GM19193 (cell line): Measurements from ENCODE around the gene RTN4RL1.

Source experiments
- POLR2A ChIP-seq: IDR thresholded peaks from 4 replicates; pipeline ENCODE4 v1.6.1; 2011; ENCODE audit not compliant: insufficient read depth, insufficient read length; ENCODE audit errors: extremely low read depth

Gene RTN4RL1

DNA sequence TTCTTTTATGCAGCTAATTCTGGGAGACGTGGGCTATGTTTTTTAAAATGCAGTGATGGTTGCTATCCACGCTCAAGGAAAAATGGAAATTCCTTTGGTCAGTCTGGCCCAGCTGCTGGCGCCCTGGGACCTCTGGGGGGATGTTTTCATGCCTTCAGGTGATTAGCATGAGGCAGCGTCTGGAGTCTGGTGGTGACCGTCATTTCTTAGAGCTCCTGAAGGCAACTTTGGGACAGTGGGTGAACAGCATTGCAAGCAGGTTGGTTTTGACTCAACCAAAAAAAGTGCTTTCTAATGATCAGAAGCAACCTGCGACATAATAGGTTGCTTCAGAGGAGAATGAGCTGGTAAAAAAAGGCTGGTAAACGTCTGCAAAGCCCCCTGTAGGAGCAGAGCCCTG lies 113.0 kb downstream of the RTN4RL1 start:
- TF ChIP-seq POLR2A: no peak

DNA sequence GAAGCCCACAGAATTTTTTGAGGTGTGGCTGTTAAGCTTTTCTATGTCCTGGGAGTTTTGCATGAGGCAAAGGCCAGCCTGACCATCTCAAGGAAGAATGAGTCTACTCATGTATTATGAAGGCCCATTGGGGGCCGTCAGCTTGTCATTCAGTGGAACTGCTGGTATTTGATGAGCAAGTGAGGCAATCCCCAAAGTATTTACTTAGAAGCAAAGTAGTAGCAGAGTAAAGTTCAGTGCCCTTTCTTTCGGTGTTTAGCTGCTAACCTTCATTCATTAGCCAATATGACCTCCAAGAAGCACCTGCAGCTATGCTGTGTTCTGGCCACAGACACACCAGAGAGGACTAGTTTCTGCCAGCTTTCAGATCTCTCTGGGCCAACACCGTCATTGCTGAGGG lies 115.1 kb downstream of the RTN4RL1 start:
- TF ChIP-seq POLR2A: no peak

- no peak for TF ChIP-seq POLR2A
Observed at GRCh38 chr17:1908699-1909309, 116.3 kb downstream of the RTN4RL1 start.

DNA sequence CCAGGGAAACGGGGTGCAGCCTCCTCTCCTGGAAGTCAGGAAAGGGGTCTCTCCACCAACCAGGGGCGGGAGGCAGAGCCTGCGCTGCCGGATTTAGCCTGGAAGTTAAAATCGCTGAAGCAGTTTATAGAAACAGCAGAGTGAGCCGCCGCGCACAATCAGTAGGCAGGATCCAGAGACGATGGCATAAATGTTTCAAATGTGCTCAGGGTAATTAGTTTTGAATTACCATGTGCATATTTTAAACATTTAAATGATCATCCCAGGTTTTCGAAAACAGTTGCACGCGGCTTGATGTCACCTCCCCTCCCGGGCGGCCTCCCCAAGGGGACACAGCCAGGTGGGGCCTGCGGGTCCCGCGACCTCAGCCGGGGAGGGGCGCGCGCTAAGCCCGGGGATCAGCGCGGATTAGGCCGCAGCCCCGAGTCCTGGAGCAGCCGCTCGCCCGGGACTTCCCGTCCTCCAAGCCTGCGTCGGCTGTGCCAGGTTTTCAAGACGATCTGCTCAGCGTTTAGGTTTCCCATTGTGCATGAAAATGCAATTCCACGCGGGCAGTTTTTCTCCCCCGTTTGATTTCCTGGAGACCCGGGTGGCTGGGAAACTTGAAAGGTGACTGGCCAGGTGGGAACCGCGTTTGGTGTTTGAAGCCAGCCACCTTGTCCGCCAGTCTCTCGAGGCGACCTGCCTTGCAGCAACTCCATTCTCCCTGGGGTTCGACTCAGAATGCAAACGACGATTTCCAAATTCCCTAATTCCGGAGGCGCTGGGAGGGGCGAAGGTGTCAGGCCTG lies 117.0 kb downstream of the RTN4RL1 start:
- TF ChIP-seq POLR2A: no peak

GRCh38 chr17:1907216-1907631 lies 117.9 kb downstream of the RTN4RL1 start:
- TF ChIP-seq POLR2A: no peak

GRCh38 chr17:1906662-1907101 lies 118.5 kb downstream of the RTN4RL1 start:
- no peak for TF ChIP-seq POLR2A

DNA sequence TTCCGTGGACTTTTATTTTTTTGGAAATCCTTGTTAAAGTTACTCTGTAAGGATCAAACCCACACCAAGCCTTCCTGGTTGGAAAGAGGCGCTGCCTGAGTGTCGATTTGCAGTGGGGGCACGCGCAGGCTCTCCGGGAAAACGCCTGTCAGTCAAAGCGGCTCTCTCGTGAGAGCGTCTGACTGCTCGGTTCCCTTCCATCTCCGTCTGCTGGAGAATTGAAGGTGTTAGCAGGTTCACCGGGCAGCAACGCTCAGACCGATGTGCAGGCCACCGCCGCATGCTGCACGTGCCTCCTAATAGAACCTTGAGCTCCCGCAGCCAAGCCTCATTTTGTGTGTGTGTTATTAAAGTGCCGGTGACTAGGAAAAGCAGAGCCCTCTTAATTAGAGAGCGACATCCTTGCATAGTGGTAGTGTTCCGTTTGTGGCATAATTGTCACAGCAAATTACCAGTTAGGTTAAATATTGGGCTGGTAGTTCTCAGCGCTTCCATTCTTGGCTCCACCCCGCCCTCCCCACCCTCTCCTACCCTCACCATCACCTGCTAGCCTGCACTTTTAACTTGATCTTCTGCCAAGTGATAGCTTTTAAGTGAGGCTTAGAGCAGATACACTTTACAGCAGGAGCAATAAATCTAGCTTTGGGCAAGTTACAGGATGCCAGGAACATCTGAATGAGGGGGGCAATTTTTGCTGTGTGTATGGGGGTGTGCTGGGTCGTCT lies 119.8 kb downstream of the RTN4RL1 start:
- TF ChIP-seq POLR2A: no peak

- TF ChIP-seq POLR2A: no peak
Observed at GRCh38 chr17:1904273-1905182, 120.6 kb downstream of the RTN4RL1 start.

GRCh38 chr17:1899403-1900000 lies 125.6 kb downstream of the RTN4RL1 start:
- no peak for TF ChIP-seq POLR2A

DNA sequence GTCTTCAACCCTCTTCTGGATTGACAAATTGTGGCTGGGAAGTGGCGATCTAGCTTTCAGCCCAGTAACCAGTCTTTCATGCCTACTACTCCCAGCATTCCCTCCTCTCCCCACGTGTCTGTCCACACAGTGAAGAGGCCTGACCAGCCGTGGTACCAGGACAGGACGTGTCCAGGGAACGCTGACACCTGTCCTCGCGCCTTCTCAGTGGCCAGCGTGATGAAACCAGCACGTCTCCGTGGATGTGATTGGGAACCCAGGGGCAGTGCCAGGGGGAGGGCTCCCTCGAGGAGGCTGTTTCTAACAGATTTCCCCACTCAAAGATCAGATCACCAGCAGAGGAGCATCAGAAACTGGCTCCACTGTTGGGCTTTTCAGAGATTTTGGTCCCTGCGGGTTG lies 126.3 kb downstream of the RTN4RL1 start:
- TF ChIP-seq POLR2A: no peak

GRCh38 chr17:1898332-1898731 lies 126.8 kb downstream of the RTN4RL1 start:
- no peak for TF ChIP-seq POLR2A

DNA sequence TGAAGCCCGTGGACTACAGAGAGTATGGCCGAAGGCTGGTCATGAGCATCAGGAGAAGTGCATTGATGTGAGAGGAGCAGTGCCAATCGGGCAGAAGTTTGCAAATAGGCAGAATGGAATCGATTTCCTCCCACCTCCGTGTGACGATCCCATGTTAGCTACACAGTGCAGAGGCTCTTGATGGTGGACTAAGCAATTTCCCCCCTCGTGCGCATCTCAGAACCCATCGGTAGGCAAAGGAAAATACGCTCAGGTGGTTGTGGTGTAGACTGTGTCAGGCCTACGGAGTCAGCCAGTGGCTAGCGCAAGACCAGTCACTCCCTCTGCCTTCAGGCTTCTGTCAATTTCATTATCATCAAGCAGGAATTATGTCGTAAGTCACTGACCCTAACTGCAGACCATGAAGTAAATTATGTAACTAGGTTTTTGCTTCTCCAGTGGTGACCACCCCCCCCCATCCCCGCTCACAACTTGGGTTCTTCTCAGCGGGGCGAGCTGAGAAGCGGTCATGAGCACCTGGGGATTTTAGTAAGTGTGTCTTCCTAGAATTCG lies 128.0 kb downstream of the RTN4RL1 start:
- no peak for TF ChIP-seq POLR2A

GRCh38 chr17:1896243-1897104 lies 128.7 kb downstream of the RTN4RL1 start:
- TF ChIP-seq POLR2A: no peak
